ENCODE measurements around the gene MCRIP1.
"Not testable (repeated sequence)": the region's sequence is repeated elsewhere in the genome, so short reads cannot be mapped to it uniquely, and the experiment has no call there.

The MCRIP1 gene

DNA sequence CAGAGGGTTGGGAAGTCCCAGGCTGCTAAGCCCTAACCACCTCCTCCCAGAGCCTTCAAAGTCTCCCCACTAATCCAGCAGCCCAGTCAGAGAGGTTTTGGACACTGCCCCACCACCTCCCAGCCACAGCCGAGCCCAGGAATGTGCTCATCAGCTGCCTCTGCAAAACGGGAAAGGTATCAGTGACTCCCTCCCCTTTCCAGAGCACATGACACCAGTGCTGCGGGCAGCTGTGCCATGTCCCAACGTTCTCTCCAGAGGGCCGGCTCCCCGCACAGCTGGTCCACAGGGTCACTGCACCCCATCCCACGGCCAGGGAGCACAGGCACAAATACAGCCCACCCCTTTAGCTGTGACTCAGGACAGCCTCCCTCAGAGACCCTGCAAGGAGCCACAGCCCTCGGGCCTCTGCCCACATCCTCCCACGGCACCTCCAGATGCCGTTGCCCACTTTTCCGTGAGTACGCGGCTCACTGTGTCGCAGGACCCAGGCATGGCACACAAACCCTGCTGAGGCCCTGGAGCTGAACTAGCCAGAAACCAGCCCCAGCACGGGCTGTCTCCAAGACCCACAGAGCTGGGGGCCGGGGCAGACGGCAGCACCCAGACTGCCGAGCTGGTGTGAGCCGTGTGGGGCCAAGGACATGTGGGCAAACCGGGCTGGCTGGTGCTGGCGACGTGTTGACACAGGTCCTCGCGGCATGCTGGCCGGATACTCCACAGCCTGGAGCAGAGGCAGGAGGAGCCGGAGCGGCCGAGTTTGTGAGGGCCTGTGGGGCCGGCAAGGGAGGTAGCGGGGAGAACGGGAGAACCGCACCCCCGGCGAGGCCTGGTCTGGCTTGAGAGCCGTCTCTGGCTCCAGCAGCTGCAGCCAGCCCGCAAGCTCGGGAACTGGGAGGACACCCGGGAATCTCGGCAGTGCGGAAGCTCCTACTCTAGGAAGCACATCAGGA lies 8.0 kb upstream of the MCRIP1 start:
- DNase-seq: no peak

DNA sequence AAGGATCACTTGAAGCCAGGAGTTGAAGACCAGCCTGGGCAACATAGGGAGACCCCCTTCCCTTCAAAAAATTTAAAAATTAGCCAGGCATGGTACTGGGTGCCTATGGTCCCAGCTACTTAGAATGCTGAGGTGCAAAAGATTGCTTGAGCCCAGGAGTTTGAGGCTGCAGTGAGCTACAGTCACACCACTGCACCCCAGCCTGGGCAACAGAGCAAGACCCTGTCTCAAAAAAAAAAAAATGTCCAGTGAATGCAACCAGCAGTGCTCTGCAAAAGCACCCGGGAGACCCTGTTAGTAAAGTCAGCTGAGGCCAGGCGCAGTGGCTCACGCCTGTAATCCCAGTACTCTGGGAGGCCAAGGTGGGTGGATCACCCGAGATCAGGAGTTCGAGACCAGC lies 7.0 kb upstream of the MCRIP1 start:
- DNase-seq: not testable (repeated sequence)

DNA sequence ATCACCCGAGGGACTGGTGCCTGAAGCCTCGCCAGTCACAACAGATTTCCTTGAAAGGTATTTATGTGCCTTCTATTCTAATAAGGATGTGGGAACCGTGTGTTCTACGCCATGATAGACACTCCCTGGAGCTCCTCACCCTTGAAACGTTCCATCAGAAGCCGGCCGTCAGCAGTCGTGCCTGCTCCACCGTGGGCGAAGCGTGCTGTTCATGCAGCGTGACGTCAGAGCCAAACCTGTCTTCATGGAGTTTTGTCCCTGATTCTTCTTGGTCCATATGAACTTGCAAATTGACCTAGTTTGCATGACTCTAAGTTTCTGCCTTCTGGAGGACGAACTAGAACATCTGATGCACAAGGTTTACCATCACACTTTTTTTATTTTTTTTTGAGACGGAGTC lies 6.2 kb upstream of the MCRIP1 start:
- DNase-seq: no peak

DNA sequence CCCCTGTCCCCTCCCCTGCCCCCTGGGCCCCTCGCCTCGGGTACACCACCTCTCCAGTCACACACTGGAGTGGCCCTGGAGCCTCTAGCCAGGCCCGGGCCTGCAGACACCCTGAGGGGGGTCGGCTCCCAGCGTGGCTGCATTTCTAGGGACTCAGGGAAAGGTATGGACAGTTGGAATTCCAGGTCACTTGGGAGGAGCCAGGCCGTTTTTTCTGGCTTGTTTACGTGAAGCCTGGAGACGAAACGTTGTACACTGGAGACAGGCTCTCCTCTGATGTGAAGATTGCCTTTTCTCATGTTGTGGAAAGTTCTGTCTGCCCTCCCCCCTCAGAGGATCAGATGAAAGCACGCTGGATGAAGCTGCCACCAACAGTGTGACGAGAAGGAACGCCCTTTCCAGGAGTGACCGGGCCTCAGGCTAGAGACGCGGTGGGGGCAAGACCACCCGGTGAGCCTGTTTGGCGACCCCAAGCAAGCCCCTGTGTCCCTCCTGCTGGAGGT lies 5.7 kb upstream of the MCRIP1 start:
- DNase-seq: no peak

DNA sequence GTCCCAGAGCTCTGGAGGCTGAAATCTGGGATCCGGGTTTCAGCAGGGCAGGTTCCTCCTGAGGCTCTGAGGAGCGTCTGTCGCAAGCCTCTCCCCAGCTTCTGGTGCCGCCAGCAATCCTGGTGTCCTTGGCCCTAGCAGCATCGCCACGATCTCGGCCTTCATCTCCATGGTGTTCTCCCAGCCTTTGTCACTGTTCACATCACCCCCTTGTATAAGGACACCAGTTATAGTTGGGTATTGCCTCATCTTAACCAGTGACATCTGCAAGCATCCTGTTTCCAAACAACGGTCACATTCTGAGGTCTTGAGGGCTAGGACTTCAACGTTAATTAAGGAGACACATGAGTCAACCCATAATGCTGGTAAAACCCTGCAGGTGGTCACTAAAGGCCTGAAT lies 4.5 kb upstream of the MCRIP1 start:
- no peak for DNase-seq

DNA sequence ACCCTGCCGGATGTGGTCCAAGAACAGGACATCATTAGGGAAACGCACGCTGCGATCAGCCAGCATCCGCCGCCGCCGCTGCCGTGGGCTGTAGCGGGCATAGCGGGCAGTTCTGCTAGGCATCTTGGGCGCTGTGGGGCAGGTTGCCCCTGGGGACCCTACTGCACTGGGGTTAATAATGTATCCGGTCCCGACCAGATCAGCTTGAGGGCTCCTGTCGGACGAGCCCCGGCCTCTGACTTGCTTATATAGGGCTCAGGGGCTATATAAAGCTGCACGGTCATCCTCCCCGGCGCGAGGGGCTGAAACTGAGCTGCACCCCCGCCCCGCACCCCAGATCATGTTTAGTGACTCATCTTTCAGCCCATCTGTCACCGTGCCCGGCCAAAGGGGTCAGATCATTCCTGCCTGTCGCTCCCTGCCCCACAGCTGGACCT lies 1.8 kb upstream of the MCRIP1 start, which contains the start of gene PPP1R27:
Gene PPP1R27, minus strand, starts transcription at position 220 of the 437 bp plus-strand sequence. Its CDS starts 97 bp downstream, at position 123.
- DNase-seq: no peak

DNA sequence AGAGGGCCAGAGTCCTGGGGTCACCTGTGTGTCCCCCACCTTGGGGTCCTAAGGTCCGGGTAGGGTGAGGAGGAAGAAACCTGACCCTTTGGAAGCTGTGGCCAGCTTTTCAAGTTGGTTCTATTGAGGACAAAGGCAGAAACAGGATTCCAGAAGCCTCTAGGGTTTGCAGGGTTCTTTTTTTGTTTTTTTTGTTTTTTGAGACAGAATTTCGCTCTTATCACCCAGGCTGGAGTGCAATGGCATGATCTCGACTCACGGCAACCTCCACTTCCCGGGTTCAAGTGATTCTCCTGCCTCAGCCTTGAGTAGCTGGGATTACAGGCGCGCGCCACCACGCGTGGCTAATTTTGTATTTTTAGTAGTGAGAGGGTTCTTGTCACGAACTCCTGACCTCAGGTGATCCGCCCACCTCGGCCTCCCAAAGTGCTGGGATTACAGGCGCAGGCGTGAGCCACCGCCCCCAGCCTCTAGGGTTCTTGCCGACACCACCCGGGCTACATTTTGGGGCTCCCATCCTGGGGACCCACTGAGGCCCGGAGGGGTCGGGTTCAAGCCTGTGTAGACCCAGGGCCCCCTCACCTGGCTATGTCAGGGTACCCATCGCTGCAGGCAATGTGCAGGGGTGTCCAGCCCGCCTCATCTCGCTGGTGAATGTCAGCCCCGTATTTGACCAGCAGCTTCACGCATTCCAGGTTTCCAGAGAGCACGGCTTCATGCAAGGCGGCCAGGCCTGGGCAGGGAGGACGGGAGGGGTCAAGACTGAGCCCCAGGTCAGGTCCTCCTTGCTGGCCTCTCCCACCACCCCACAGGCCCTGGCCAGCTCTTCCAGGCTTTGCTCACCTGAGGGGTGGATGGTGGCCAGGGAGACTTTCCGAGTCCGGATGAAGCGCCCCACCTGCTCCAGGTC lies 1.1 kb upstream of the MCRIP1 start:
- DNase-seq: no peak

DNA sequence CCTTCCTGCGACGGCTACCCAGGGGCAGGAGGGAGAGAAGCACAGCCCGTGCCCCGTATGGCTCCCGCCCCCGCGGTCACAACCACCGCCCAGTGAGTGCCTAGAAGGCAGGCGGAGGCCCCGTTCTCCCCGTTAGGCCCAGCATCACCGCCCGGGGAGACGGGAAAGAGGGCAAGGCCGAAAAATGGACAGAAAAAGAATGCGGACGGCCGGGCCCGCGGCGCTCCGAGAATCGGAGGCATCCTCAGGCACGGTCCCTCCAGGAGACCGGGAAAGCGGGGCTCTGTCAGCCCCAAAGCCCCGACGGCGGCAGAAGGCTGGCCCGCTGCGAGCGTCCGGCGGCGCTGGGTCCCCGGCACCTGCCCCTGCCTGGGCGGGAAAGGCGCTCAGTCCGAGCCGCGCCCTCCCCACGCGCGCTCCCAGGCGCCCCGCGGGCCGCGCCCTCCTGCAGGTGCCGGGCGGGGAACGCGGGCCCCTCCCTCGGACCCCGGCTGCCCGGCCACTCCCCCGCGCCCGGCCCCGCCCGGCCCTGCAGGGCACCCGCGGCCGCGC lies 407 bp downstream of the MCRIP1 start:
- peak; percentile 67 for DNase-seq

DNA sequence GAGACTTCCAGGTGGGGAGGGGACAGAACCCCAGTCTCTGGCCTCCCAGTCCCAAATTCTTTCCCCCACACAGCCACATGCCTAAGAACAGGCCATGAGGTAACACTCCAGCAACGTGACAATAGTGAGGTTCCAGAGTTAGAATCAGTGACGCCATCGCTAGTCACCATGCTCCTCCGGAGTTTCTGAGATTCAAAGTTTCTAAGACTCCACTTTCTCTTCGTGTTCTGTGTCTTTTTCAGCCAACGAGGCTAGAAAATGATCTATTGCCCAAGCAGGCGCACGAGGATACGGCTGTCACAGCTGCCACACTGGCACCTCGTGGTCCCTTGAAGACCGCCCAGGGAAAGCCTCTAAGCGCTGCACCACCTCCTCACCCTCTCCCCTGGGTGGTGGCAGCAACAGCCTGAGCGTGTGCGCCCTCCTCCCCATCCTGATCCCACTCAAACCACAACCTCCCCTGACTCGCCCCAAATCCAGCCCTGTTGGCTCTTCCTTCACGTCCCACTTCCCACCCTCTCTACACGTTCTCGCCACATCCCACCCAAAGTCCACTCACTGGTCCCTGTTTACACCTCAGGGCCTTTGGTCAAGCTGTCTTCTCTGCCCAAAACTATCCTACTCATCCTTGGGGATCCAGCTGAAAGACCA lies 1.0 kb downstream of the MCRIP1 start:
- DNase-seq: peak; percentile 61

DNA sequence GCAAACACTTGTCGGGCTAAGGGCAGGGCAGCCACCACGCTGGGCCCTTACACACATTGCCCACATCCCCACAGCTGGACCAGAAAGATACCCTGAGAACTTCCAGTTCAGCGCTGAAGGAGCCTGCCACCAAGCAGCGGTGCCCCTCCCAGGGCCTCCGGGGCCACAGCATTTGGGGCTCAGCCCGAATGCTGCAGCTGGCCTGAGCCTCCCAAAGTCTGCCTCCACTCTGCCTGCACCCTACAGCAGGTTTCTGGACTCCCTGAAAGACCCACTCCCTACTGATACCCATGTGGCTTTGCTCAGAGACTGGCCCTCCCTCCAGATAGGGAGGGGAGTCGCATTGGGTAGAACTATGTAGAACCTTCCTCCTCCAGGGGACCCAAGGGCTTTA lies 1.5 kb downstream of the MCRIP1 start:
- peak; percentile 23 for DNase-seq

DNA sequence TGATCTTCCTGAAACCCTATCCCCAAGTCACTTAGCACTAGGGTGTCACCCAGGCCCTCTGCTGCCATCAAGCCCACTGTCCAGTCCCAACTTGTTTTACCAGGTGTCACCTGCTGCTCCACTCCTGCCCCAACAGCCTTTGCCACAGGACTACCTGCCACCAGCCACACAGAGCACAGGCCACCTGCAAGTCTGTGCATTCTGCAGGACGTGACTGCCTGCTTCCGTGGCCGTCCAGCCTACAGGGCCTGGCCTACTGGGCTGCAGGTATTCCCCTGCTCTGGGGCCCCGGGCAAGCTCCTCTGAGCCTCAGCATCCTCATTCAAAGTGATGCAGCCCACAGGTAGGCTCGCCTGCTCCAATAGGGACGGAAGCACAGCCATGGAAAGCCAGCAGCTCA lies 3.2 kb downstream of the MCRIP1 start:
- DNase-seq: no peak

DNA sequence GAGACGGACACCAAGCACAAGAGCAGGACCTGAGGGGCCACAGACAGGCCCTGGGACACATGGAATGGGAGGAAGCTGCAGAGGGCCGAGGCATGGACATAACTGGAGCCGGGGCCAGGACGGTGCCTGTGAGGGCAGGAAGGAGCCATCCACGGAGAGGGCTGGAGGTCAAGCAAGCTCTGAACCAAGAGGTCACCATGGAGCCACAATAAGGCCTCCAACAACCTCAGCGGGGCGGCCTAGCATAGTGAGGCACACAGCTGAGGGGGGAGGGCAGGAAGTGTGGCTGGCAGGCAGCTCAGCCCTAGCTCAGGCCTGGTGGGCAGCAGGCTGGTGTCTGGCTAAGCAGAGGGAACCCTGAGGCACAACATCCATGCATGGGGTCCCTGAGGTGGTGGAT lies 4.4 kb downstream of the MCRIP1 start:
- DNase-seq: no peak

DNA sequence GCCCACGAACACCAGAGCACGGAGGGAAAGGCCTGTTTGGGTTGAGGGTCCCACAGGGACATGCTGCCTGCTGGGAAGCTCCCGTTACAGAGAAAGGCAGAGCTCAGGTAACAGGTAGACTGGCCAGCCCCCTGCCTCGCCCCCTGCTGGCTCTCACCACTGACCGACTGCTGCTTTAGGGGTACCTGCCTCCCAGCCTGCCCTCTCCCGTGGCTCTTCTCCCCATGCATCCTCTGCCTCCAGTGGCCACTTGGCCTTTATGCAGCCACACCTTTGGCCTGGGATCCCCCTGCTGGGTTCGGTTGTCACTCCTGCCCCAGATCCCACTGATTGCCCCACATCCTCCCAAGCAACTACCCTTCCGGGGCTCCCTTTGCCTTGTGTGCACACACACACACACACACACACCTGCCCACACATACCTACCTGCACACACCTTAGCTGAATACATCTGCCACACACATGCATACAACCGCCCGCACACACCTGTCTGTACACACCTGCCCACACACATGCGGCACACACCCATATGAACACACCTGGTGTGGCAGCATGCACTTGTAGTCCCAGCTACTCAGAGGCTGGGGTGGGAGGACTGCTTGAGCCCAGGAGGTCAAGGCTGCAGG lies 7.1 kb downstream of the MCRIP1 start:
- no peak for DNase-seq

DNA sequence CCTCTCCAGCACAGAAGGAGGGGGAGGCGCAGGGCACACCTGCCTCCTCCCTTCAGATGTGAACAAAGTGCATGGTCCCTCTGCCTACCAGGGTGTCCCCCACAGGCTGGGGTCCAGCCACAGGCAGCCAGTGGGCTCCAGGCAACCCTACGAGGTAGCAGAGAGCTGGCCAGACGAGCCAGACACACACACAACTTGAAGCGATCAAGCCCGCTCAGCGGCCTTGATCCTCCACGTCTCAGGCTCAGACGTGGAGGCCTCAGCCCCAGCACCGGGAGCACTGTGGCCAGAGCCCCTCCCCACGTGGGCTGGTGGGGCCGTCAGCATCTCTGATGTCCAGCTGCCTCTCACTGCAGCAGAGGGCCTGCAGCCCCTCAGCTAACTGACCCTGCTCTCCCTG lies 8.5 kb downstream of the MCRIP1 start:
- DNase-seq: no peak

DNA sequence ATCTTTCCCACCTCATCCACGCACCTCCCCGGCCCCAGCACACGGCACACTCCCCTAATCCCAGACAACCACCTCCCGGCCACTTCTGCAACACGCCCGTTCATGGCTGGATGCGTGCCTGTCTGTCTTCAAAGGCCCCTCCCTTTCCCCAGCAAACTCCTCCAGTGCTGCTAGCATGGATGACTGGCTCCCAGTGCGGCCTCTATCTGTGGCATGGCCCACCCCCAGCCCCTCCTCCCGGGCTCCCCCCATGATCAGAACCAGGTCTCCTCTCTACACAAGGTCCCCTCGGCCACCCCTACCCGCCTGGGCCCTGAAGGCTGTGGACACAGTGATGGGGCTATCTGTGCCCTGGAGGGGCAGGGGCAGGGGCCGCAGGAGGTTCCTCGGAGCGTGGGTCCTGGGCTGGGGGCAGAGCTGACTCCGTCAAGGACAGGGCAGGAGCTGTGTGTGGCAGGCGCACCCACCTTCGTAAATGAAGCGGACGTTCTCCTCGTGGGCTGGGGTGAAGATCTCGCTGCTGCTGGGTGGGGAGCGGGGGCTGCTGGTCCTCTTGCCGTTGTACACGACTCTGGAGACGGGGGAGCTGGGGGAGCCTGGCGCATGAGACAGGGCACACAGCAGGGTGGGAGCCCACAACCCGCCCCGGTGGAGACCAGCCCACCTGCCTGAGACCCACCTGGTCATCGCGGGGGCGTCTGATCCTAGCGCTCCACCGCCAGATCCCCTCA lies 9.1 kb downstream of the MCRIP1 start:
- no peak for DNase-seq

DNA sequence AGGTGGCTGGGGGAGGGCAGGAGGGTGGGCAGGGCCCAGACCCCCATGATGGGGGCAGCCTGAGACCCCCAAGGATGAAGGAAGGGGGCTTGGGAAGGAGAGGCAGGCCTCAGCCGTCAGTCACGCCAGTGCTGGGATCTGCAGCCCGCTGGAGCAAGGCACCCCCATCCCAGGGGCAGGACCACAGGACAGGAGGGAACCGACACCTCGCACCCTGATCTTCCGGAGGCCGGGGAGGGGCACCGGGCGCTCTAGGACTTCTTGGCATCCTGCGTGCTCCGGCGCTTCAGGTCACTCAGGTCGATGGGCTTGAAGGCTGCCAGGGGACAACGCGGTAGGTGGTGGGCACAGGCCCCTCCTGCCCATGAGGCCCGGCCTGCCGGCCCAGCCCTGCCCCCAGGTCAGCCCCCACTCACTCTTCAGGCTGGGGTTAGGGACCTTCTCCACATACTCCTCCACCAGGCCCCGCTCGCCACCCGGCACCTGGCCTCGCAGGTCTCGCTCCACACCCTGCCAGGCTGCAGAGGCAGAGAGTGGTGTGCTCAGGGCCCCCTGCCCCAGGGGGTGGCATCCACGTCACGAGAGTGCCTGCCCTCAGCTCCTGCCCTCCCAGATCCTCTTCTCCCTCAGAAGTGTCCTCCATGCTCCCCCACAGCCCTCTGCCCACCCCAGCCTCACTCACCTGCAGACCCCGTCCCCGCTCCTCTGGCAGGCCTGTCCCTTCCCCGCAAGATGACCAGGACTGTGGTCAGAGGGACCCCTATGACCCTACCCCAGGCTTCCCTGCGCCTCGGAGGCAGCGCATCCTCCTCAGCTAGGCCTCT lies 9.9 kb downstream of the MCRIP1 start:
- no peak for DNase-seq

DNA sequence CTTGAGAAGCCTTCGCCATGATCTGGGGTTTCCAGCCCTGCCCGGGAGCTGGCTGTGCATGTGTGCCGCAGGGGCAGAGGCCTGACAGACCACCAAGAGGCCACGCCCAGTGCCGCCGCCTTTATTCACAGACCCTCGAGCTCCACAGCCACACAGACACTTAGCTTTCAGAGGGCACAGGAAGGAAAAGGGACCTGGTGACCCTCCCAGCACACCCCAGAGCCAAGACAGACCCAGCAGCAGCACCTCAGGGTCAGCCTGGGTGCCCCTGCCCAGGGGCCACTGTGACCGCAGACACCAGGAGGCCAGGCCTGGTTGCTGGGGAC lies 10.8 kb downstream of the MCRIP1 start:
- no peak for DNase-seq

DNA sequence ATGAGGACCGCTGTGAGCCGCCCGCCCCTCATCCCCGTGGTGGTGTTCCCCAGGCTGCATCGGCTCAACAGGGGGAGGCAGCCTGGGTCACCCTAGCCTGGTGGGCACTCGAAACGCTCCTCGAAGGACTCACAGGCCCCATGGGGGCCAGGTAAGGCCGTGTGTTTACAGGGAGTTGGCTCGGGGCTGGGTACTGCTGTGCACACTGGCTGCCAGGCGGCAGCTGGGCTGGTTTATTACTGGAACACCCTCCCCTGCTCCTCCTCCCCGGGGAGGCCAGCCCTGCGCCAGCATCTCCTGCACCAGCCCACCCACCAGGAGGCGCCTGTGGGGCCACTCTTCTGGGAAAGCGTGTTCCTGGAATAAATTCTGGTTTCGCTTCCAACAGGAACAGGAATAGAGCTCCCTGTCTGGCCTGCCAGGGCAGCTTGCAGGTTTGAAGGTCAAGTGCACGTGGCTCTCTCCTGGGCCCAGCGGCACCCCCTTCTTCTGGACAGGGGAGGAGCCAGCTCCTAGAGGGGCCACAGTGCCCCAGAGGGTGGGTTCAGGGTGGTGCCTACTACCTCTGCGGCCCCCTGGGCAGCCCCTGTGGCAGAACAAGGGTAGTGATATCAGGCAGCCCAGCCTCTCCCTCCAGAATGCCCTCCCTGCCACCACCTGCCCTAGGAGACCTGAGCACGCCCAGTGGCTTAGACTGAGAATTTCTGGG lies 11.3 kb downstream of the MCRIP1 start:
- peak; percentile 39 for DNase-seq

DNA sequence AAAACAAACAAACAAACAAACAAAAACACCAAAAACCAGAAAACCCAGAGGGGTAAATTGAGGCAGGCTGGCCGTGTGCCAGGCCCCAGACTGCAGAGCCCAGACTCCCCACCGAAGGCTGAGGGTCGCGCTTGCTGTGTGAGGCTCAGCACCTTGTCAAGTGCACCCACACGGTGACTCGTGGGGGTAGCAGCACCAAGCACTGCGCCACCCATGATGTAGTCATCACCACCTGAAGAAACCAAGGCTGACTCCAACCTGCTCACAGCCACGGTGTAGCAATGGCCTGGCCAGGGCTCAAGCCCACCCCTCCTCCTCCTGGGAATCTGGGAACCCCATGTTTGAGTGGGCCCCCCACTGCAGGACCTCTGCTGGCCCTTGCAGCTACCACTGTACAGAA lies 11.9 kb downstream of the MCRIP1 start:
- DNase-seq: no peak

DNA sequence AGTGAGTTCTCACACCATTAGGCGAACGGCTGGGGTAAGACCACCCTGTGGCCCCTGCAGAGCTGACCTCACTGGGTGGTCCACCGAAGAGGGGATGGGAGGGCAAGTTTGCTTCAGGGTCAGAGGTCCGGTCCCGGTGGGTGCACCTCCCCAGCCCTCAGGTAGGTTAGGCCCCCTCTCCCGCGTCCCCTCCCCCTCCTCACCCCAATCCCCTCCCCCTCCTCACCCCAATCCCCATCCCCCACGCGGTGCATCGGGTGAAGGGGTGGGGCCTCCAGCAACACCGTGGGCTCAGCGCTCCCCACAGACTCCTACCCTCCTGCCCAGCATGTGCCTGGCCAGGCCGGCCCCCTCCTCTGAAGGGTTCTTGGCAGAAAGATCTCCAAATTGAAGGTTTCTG lies 13.4 kb downstream of the MCRIP1 start:
- no peak for DNase-seq
